Activated CD4-positive, alpha-beta T cell treated with anti-CD3 and anti-CD28 coated beads for 24 hours (primary cell): Measurements from ENCODE around the gene LXN.

Source experiments
- DNase-seq, 2 donors: peaks; one replicate each; pipeline ENCODE4 v3.0.0-alpha.2; 2020; ENCODE audit warnings: low read depth in 2 of 2

Gene LXN

GRCh38 chr3:158668506-158668905 lies 3.9 kb downstream of the LXN start:
- no peak for DNase-seq

DNA sequence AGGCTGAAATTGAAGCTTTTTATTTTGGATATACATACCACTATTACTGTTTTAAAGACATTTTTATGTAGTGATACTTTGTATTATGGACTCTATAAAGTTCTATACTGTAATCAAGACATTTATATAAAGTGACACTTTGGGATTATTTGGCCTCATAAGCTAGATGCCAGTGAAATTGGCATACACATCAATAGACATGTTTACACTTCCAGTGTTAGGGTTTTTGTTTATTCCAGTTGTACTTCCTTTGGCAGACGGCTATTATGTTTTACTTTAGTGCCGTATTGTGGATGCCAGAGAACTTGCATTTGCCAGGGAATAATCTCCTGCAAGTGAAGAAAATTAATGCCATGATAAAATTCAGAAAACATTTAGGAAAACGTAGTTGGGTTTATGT lies 6.0 kb downstream of the LXN start:
- DNase-seq: no peak

- DNase-seq: no peak
Measured at GRCh38 chr3:158663832-158664231, 8.6 kb downstream of the LXN start.

GRCh38 chr3:158663246-158663645 lies 9.2 kb downstream of the LXN start:
- DNase-seq: no peak

- no peak for DNase-seq
Measured at GRCh38 chr3:158660711-158661110, 11.7 kb downstream of the LXN start.

- peak in 1 of 2 donors; percentile 18 for DNase-seq
Measured at GRCh38 chr3:158659454-158660237, 12.8 kb downstream of the LXN start.

- DNase-seq: no peak
Measured at GRCh38 chr3:158658889-158659288, 13.6 kb downstream of the LXN start.

DNA sequence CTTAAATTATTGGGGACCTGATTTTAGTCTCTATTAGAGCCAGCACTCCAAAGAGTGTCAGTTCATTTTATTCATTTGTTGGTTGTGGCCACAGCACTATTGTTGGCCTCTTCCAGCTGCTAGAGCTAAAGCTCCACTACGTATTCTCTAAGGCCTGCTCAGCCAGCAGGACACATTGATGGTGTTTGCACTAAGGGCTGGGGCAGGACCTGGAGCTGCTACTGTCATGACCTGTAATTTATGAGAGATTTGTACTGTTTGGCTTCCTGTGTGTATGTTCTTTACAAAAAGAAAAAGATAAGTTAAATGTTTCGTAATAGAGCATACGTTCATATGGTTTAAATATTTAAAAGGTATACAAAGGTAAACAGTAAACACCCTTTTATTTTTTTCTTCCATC lies 20.0 kb downstream of the LXN start:
- DNase-seq: no peak

- DNase-seq: no peak
Measured at GRCh38 chr3:158651192-158651591, 21.3 kb downstream of the LXN start.

- DNase-seq: no peak
Measured at GRCh38 chr3:158649791-158650190, 22.7 kb downstream of the LXN start.

- DNase-seq: peak; percentile 77 to 79
Measured at GRCh38 chr3:158644345-158644908, 28.0 kb downstream of the LXN start, which contains the start of gene GFM1. Gene GFM1 (plus strand): TSS chr3:158644527. CDS start chr3:158644635, 108 bp downstream.

GRCh38 chr3:158642474-158643210 lies 29.8 kb downstream of the LXN start:
- no peak for DNase-seq

- no peak for DNase-seq
Measured at GRCh38 chr3:158642005-158642404, 30.4 kb downstream of the LXN start.

DNA sequence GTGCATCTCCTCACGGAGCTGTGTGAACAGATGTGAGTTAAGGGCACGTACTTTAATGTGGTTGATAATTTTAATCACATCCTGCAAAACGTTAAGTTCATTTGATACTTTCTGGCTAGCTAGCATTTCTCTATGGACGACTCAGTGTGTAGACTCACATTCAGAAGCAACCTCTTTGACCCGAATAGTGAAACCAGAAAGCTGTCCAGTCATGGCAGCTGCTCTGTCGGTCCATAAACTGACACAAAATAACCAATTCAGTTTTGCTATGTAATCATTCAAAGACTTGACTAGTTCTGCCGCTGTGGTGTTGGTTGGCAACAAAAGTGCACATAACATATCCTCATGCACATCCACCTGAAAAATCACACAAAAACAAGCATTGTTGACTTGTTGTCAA lies 31.8 kb downstream of the LXN start:
- no peak for DNase-seq

DNA sequence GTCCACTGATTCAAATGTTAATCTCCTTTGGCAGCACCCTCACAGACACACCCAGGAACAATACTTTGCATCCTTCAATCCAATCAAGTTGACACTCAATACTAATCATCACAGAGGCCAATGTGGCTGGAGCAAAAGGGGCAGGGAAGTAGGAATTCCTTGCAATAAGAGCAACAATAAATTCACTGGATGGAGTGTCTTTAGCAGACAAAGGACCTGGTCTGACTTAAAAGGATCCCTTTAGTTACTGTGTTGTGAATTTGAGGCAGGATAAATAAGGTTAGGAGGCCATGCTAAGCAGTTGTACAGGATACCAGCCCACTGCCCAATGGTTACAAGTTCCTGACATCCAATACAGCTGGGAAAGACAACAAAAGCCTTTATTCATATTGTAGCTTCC lies 40.5 kb downstream of the LXN start:
- DNase-seq: no peak

- no peak for DNase-seq
Measured at GRCh38 chr3:158625881-158626280, 46.6 kb downstream of the LXN start.

- no peak for DNase-seq
Measured at GRCh38 chr3:158617982-158618875, 54.2 kb downstream of the LXN start.
